Activated CD4-positive, alpha-beta T cell treated with anti-CD3 and anti-CD28 coated beads, Interleukin-2, amount 10 ng/mL, durations not matched to agents 7 days and 5 days (primary cell): ENCODE results near the gene SLC22A5. TPM values are rescaled to one million over a fixed set of nuclear protein-coding genes. Genes with fewer than 3 reads are reported as not detected.
A peak's percentile ranks its signal among the peaks of the same experiment; 100 is the strongest.

Experiments used
- CTCF ChIA-PET: fragments of 350-600 bp; sonication (Branson Sonifier 250); formaldehyde crosslinking; loops from one replicate; lab custom pipeline; 2021; ENCODE audit warnings: antibody characterized with exemption; lab: Charles Lee
- POLR2A ChIA-PET: fragments of 350-600 bp; sonication (Branson Sonifier 250); formaldehyde crosslinking; loops from one replicate; lab custom pipeline; 2021; ENCODE audit warnings: antibody characterized with exemption; lab: Charles Lee
- DNase-seq: peaks from one replicate; pipeline ENCODE4 v3.0.0-alpha.2; 2020
- H3K27ac Mint-ChIP-seq: one replicate; pipeline ENCODE4 v1.8.0; 2021; ENCODE audit warnings: mild to moderate bottlenecking, moderate library complexity, mixed read lengths
- H3K27me3 Mint-ChIP-seq: one replicate; pipeline ENCODE4 v1.8.0; 2021; ENCODE audit warnings: mixed read lengths
- H3K36me3 Mint-ChIP-seq: one replicate; pipeline ENCODE4 v1.8.0; 2021; ENCODE audit warnings: low read depth, mixed read lengths
- H3K4me1 Mint-ChIP-seq: one replicate; pipeline ENCODE4 v1.8.0; 2021; ENCODE audit warnings: mixed read lengths
- H3K4me3 Mint-ChIP-seq: one replicate; pipeline ENCODE4 v1.8.0; 2021; ENCODE audit warnings: mild to moderate bottlenecking, moderate library complexity, mixed read lengths
- H3K9me3 Mint-ChIP-seq: one replicate; pipeline ENCODE4 v1.8.0; 2021; ENCODE audit warnings: mixed read lengths
- total RNA-seq, 2 experiments: library from RNA; stranded (reverse); gene quantifications; one replicate each; pipeline ENCODE4 v1.2.3, GENCODE V29; 2021

The SLC22A5 gene
- total RNA-seq, 2 experiments from 2014 or later: 3.2 to 3.6 TPM

GRCh38 chr5:132344775-132345514 lies 24.6 kb upstream of the SLC22A5 start:
- no peaks in the 10 kb centered on the region for H3K4me1 Mint-ChIP-seq
- no peak overlapping the region for H3K4me3 Mint-ChIP-seq
- ChIA-PET POLR2A (no interaction called here), CTCF (interaction anchor here (0.7 to 1.3 kb wide), 2 partner anchors 10 to 21 kb away, joined by 3 read pairs; no protein-coding TSS in a partner anchor)
- H3K36me3 Mint-ChIP-seq: no peaks in the 10 kb centered on the region
- no peak for DNase-seq
- H3K9me3 Mint-ChIP-seq: no peaks in the 10 kb centered on the region
- no peaks in the 10 kb centered on the region for H3K27me3 Mint-ChIP-seq
- no peak overlapping the region for H3K27ac Mint-ChIP-seq

- Mint-ChIP-seq H3K36me3 (no peaks in the 10 kb centered on the region), H3K27ac (no peak overlapping the region), H3K27me3 (no peaks in the 10 kb centered on the region), H3K9me3 (no peaks in the 10 kb centered on the region), H3K4me3 (no peak overlapping the region), H3K4me1 (no peaks in the 10 kb centered on the region)
- CTCF ChIA-PET: interaction anchor here (0.7 to 0.8 kb wide), 2 partner anchors 13 to 80 kb away, joined by 3 to 6 read pairs; no protein-coding TSS in a partner anchor
- POLR2A ChIA-PET: no interaction called here
- DNase-seq: no peak
Observed at GRCh38 chr5:132353486-132353995, 16.0 kb upstream of the SLC22A5 start.

GRCh38 chr5:132354381-132355139 lies 14.9 kb upstream of the SLC22A5 start:
- no peak overlapping the region for H3K4me3 Mint-ChIP-seq
- H3K4me1 Mint-ChIP-seq: no peaks in the 10 kb centered on the region
- no peaks in the 10 kb centered on the region for H3K36me3 Mint-ChIP-seq
- CTCF ChIA-PET: interaction anchor here (1.1 to 2.3 kb wide), 3 partner anchors 12 to 27 kb away, joined by 3 to 7 read pairs (median 6); no protein-coding TSS in a partner anchor
- no peak for DNase-seq
- POLR2A ChIA-PET: no interaction called here
- H3K27me3 Mint-ChIP-seq: no peaks in the 10 kb centered on the region
- no peak overlapping the region for H3K27ac Mint-ChIP-seq
- no peaks in the 10 kb centered on the region for H3K9me3 Mint-ChIP-seq

- no peak for DNase-seq
- H3K4me1 Mint-ChIP-seq: no peaks in the 10 kb centered on the region
- H3K9me3 Mint-ChIP-seq: no peaks in the 10 kb centered on the region
- no peaks in the 10 kb centered on the region for H3K27me3 Mint-ChIP-seq
- H3K4me3 Mint-ChIP-seq: no peak overlapping the region
- ChIA-PET POLR2A (no interaction called here), CTCF (interaction anchor here (1.1 to 2.3 kb wide), 4 partner anchors 11 to 28 kb away, joined by 3 to 7 read pairs (median 4); partner anchors contain the start of gene SLC22A5)
- H3K27ac Mint-ChIP-seq: no peak overlapping the region
- no peaks in the 10 kb centered on the region for H3K36me3 Mint-ChIP-seq
Observed at GRCh38 chr5:132355140-132355765, 14.3 kb upstream of the SLC22A5 start.

GRCh38 chr5:132358775-132359174 lies 10.7 kb upstream of the SLC22A5 start:
- no peak for DNase-seq
- ChIA-PET CTCF (interaction anchor here (0.9 to 1.1 kb wide), 3 partner anchors 8 to 86 kb away, joined by 3 to 5 read pairs (median 4); no protein-coding TSS in a partner anchor), POLR2A (no interaction called here)
- Mint-ChIP-seq H3K9me3 (no peaks in the 10 kb centered on the region), H3K27ac (no peak overlapping the region), H3K4me1 (no peaks in the 10 kb centered on the region), H3K27me3 (no peaks in the 10 kb centered on the region), H3K4me3 (no peak overlapping the region), H3K36me3 (no peaks in the 10 kb centered on the region)

GRCh38 chr5:132362086-132362485 lies 7.4 kb upstream of the SLC22A5 start:
- no peak overlapping the region for H3K4me3 Mint-ChIP-seq
- CTCF ChIA-PET: no interaction called here
- POLR2A ChIA-PET: no interaction called here

GRCh38 chr5:132363431-132364112 lies 5.9 kb upstream of the SLC22A5 start:
- ChIA-PET POLR2A (no interaction called here), CTCF (no interaction called here)
- Mint-ChIP-seq H3K9me3 (no peaks in the 10 kb centered on the region), H3K27me3 (no peaks in the 10 kb centered on the region), H3K27ac (no peak overlapping the region), H3K36me3 (no peaks in the 10 kb centered on the region), H3K4me1 (no peaks in the 10 kb centered on the region), H3K4me3 (no peak overlapping the region)
- no peak for DNase-seq

More at GRCh38 chr5:132362086-132362485, 7.4 kb upstream of the SLC22A5 start:
- H3K27ac Mint-ChIP-seq: no peak overlapping the region
- H3K27me3 Mint-ChIP-seq: no peaks in the 10 kb centered on the region
- no peaks in the 10 kb centered on the region for H3K4me1 Mint-ChIP-seq
- no peaks in the 10 kb centered on the region for H3K9me3 Mint-ChIP-seq
- no peaks in the 10 kb centered on the region for H3K36me3 Mint-ChIP-seq
- DNase-seq: no peak

- CTCF ChIA-PET: no interaction called here
Observed at GRCh38 chr5:132364319-132364718, 5.2 kb upstream of the SLC22A5 start.

GRCh38 chr5:132365213-132365612 lies 4.3 kb upstream of the SLC22A5 start:
- Mint-ChIP-seq H3K4me1 (peaks cover 4% of the 10 kb centered on the region), H3K36me3 (no peaks in the 10 kb centered on the region), H3K9me3 (no peaks in the 10 kb centered on the region), H3K4me3 (no peak overlapping the region), H3K27me3 (no peaks in the 10 kb centered on the region), H3K27ac (no peak overlapping the region)
- CTCF ChIA-PET: interaction anchor here (0.9 to 1.2 kb wide), 3 partner anchors 18 to 22 kb away, joined by 3 to 4 read pairs (median 3); no protein-coding TSS in a partner anchor
- no peak for DNase-seq
- POLR2A ChIA-PET: no interaction called here

More at GRCh38 chr5:132364319-132364718, 5.2 kb upstream of the SLC22A5 start:
- DNase-seq: no peak
- POLR2A ChIA-PET: no interaction called here
- H3K36me3 Mint-ChIP-seq: no peaks in the 10 kb centered on the region
- peaks cover 4% of the 10 kb centered on the region for H3K4me1 Mint-ChIP-seq
- no peak overlapping the region for H3K27ac Mint-ChIP-seq
- H3K4me3 Mint-ChIP-seq: no peak overlapping the region
- H3K27me3 Mint-ChIP-seq: no peaks in the 10 kb centered on the region
- H3K9me3 Mint-ChIP-seq: no peaks in the 10 kb centered on the region

GRCh38 chr5:132368186-132368585 lies 1.3 kb upstream of the SLC22A5 start:
- no peak for DNase-seq
- ChIA-PET CTCF (interaction anchor here (0.7 to 1.0 kb wide), 2 partner anchors 302 to 455 kb away, joined by 3 read pairs; no protein-coding TSS in a partner anchor), POLR2A (no interaction called here)
- peaks cover 21% of the 10 kb centered on the region for H3K4me1 Mint-ChIP-seq
- no peak overlapping the region for H3K4me3 Mint-ChIP-seq
- no peak overlapping the region for H3K27ac Mint-ChIP-seq
- no peaks in the 10 kb centered on the region for H3K27me3 Mint-ChIP-seq
- no peaks in the 10 kb centered on the region for H3K9me3 Mint-ChIP-seq
- no peaks in the 10 kb centered on the region for H3K36me3 Mint-ChIP-seq

GRCh38 chr5:132369007-132369473 lies 470 bp upstream of the SLC22A5 start:
- Mint-ChIP-seq H3K4me3 (peak overlapping the region; percentile 62), H3K27ac (peak overlapping the region; percentile 34), H3K4me1 (peaks cover 21% of the 10 kb centered on the region), H3K36me3 (no peaks in the 10 kb centered on the region), H3K9me3 (no peaks in the 10 kb centered on the region), H3K27me3 (no peaks in the 10 kb centered on the region)
- CTCF ChIA-PET: interaction anchor here (0.8 to 1.4 kb wide), 8 partner anchors 8 to 451 kb away, joined by 3 to 11 read pairs (median 4); no protein-coding TSS in a partner anchor
- POLR2A ChIA-PET: interaction anchor here (1.1 kb wide), 1 partner anchor 296 kb away, joined by 3 read pairs; no protein-coding TSS in a partner anchor
- DNase-seq: no peak
